Loucy (cell line): ENCODE data around the gene NUP188.

Experiments used
- H2AFZ ChIP-seq: fragments of 200-600 bp; sonication (generic); 2 replicates; pipeline ENCODE4 v1.6.0; 2016; ENCODE audit warnings: antibody characterized with exemption, mild to moderate bottlenecking, low read length, moderate library complexity
- H3F3A ChIP-seq: fragments of 200-600 bp; 2 replicates; pipeline ENCODE4 v1.6.0; 2016; ENCODE audit warnings: antibody characterized with exemption, low read depth, mild to moderate bottlenecking
- H3K27me3 ChIP-seq: fragments of 200-600 bp; sonication (generic); 2 replicates; pipeline ENCODE4 v1.6.1; 2014; ENCODE audit warnings: low read length, mild to moderate bottlenecking; ENCODE audit not compliant: insufficient read depth, poor library complexity, severe bottlenecking
- H3K36me3 ChIP-seq: fragments of 200-600 bp; sonication (generic); 2 replicates; pipeline ENCODE4 v1.6.1; 2016; ENCODE audit warnings: low read length; ENCODE audit not compliant: insufficient read depth
- H3K4me1 ChIP-seq: fragments of 200-600 bp; sonication (generic); 2 replicates; pipeline ENCODE4 v1.5.1; 2014; ENCODE audit warnings: low read length, mild to moderate bottlenecking; ENCODE audit not compliant: insufficient read depth, poor library complexity, severe bottlenecking
- H3K4me2 ChIP-seq: fragments of 200-600 bp; sonication (generic); 2 replicates; pipeline ENCODE4 v1.6.0; 2014; ENCODE audit warnings: antibody characterized with exemption, low read length, low read depth, mild to moderate bottlenecking; ENCODE audit not compliant: poor library complexity, severe bottlenecking
- H3K4me3 ChIP-seq: fragments of 200-600 bp; sonication (generic); 2 replicates; pipeline ENCODE4 v1.5.1; 2014; ENCODE audit warnings: low read length, mild to moderate bottlenecking, mixed read lengths; ENCODE audit not compliant: poor library complexity, severe bottlenecking
- H3K79me2 ChIP-seq: fragments of 200-600 bp; sonication (generic); 2 replicates; pipeline ENCODE4 v1.6.1; 2014; ENCODE audit warnings: low read length; ENCODE audit not compliant: insufficient read depth
- H3K9ac ChIP-seq: fragments of 200-600 bp; sonication (generic); 2 replicates; pipeline ENCODE4 v1.6.0; 2014; ENCODE audit warnings: mild to moderate bottlenecking, low read depth, low read length, moderate library complexity; ENCODE audit not compliant: poor library complexity, severe bottlenecking
- H3K9me2 ChIP-seq: fragments of 200-600 bp; sonication (generic); replicated peaks from 2 replicates; pipeline ENCODE4 v1.6.1; 2016; ENCODE audit warnings: low read depth, low read length, mixed read lengths
- H3K9me3 ChIP-seq: fragments of 200-600 bp; sonication (generic); 2 replicates; pipeline ENCODE4 v1.6.1; 2014; ENCODE audit warnings: mild to moderate bottlenecking, antibody characterized with exemption, low read length, low read depth; ENCODE audit not compliant: insufficient read depth
- H4K20me1 ChIP-seq: fragments of 200-600 bp; sonication (generic); 2 replicates; pipeline ENCODE4 v1.6.0; 2014; ENCODE audit warnings: antibody characterized with exemption, low read length, mild to moderate bottlenecking; ENCODE audit not compliant: insufficient read depth, poor library complexity, severe bottlenecking
- CTCF ChIP-seq: fragments of 200-600 bp; sonication (generic); conservative IDR thresholded peaks from 2 replicates; pipeline ENCODE4 v1.5.1; 2014; ENCODE audit warnings: mild to moderate bottlenecking, antibody characterized with exemption, low read length
- EZH2phosphoT487 ChIP-seq: fragments of 200-600 bp; IDR thresholded peaks from 2 replicates; pipeline ENCODE4 v1.6.1; 2018; ENCODE audit warnings: antibody characterized with exemption, mild to moderate bottlenecking, moderate library complexity, borderline replicate concordance

Gene NUP188

DNA sequence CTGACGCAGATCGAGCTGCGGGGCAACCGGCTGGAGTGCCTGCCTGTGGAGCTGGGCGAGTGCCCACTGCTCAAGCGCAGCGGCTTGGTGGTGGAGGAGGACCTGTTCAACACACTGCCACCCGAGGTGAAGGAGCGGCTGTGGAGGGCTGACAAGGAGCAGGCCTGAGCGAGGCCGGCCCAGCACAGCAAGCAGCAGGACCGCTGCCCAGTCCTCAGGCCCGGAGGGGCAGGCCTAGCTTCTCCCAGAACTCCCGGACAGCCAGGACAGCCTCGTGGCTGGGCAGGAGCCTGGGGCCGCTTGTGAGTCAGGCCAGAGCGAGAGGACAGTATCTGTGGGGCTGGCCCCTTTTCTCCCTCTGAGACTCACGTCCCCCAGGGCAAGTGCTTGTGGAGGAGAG lies 31.3 kb upstream of the NUP188 start:
- Histone ChIP-seq H3K4me2 (no peak overlapping the region), H4K20me1 (no peaks in the 10 kb centered on the region), H3K4me3 (no peak overlapping the region), H2AFZ (no peak overlapping the region), H3K4me1 (no peaks in the 10 kb centered on the region), H3K9me3 (no peaks in the 10 kb centered on the region), H3K9me2 (no peaks in the 10 kb centered on the region), H3K79me2 (no peaks in the 10 kb centered on the region), H3K27me3 (no peaks in the 10 kb centered on the region), H3K36me3 (peaks cover 15% of the 10 kb centered on the region; the same call in 1 of the 2 replicates), H3K9ac (no peak overlapping the region), H3F3A (no peaks in the 10 kb centered on the region)
- TF ChIP-seq CTCF (no peak), EZH2phosphoT487 (no peak)

GRCh38 chr9:128916745-128917144 lies 30.8 kb upstream of the NUP188 start:
- TF ChIP-seq EZH2phosphoT487 (no peak), CTCF (no peak)
- H3K4me2 ChIP-seq, result no peak overlapping the region
- no peaks in the 10 kb centered on the region for H3K4me1 ChIP-seq
- no peaks in the 10 kb centered on the region for H4K20me1 ChIP-seq
- no peaks in the 10 kb centered on the region for H3K27me3 ChIP-seq
- H3K36me3 ChIP-seq, result peaks cover 15% of the 10 kb centered on the region; the same call in 1 of the 2 replicates
- no peaks in the 10 kb centered on the region for H3K9me3 ChIP-seq
- no peaks in the 10 kb centered on the region for H3K9me2 ChIP-seq
- H3F3A ChIP-seq, result no peaks in the 10 kb centered on the region
- H3K4me3 ChIP-seq, result no peak overlapping the region
- H2AFZ ChIP-seq, result no peak overlapping the region
- H3K9ac ChIP-seq, result no peak overlapping the region
- no peaks in the 10 kb centered on the region for H3K79me2 ChIP-seq

- H3F3A ChIP-seq, result no peaks in the 10 kb centered on the region
- no peaks in the 10 kb centered on the region for H4K20me1 ChIP-seq
- H3K9me2 ChIP-seq, result no peaks in the 10 kb centered on the region
- H3K9ac ChIP-seq, result no peak overlapping the region
- no peaks in the 10 kb centered on the region for H3K27me3 ChIP-seq
- H3K9me3 ChIP-seq, result no peaks in the 10 kb centered on the region
- H2AFZ ChIP-seq, result no peak overlapping the region
- H3K4me3 ChIP-seq, result no peak overlapping the region
- peaks cover 15% of the 10 kb centered on the region; the same call in 1 of the 2 replicates for H3K36me3 ChIP-seq
- TF ChIP-seq EZH2phosphoT487 (no peak), CTCF (no peak)
- H3K79me2 ChIP-seq, result no peaks in the 10 kb centered on the region
- H3K4me2 ChIP-seq, result no peak overlapping the region
- no peaks in the 10 kb centered on the region for H3K4me1 ChIP-seq
Measured at GRCh38 chr9:128917151-128917849, 30.2 kb upstream of the NUP188 start.
